Astrocyte (in vitro differentiated cells and primary cell): ENCODE data around the gene BMF. TPM values are rescaled to one million over a fixed set of nuclear protein-coding genes. Genes with fewer than 3 reads are reported as not detected.
"Not testable (repeated sequence)": the region's sequence is repeated elsewhere in the genome, so short reads cannot be mapped to it uniquely, and the experiment has no call there.

Experiments used
- DNase-seq: peaks from one replicate; pipeline ENCODE4 v3.0.0-alpha.2; 2010; ENCODE audit warnings: low read depth
- FAIRE-seq: peaks from 2 replicates; lab custom pipeline; 2011; peaks lifted over from hg19 to GRCh38; lab: Jason Lieb, UNC
- H2AFZ ChIP-seq: 2 replicates; pipeline ENCODE4 v1.6.0; 2012; ENCODE audit warnings: low read depth, low read length, inconsistent platforms
- H3K27ac ChIP-seq: 2 replicates; pipeline ENCODE4 v1.5.1; 2011; ENCODE audit warnings: low read depth, low read length, inconsistent platforms
- H3K27me3 ChIP-seq: 2 replicates; pipeline ENCODE4 v1.6.0; 2011; ENCODE audit warnings: low read length, inconsistent platforms; ENCODE audit not compliant: insufficient read depth
- H3K36me3 ChIP-seq: 2 replicates; pipeline ENCODE4 v1.5.1; 2011; ENCODE audit warnings: low read length, inconsistent platforms; ENCODE audit not compliant: insufficient read depth
- H3K4me1 ChIP-seq: 2 replicates; pipeline ENCODE4 v1.5.1; 2011; ENCODE audit warnings: low read length, inconsistent platforms; ENCODE audit not compliant: insufficient read depth
- H3K4me2 ChIP-seq: 2 replicates; pipeline ENCODE4 v1.6.0; 2012; ENCODE audit warnings: low read length, inconsistent platforms
- H3K4me3 ChIP-seq: 2 replicates; pipeline ENCODE4 v1.5.1; 2011; ENCODE audit warnings: low read depth, mild to moderate bottlenecking, low read length, inconsistent platforms; ENCODE audit not compliant: insufficient read depth
- H3K79me2 ChIP-seq: 2 replicates; pipeline ENCODE4 v1.6.0; 2012; ENCODE audit warnings: mild to moderate bottlenecking, low read length, inconsistent platforms; ENCODE audit not compliant: insufficient read depth
- H3K9ac ChIP-seq: 2 replicates; pipeline ENCODE4 v1.6.0; 2012; ENCODE audit warnings: mild to moderate bottlenecking, low read length, inconsistent platforms
- H3K9me3 ChIP-seq: 2 replicates; pipeline ENCODE4 v1.5.1; 2012; ENCODE audit warnings: low read depth, mild to moderate bottlenecking, low read length, inconsistent platforms; ENCODE audit not compliant: insufficient read depth
- H4K20me1 ChIP-seq: 2 replicates; pipeline ENCODE4 v1.6.0; 2012; ENCODE audit warnings: low read length, inconsistent platforms; ENCODE audit not compliant: insufficient read depth
- H3K27ac Mint-ChIP-seq: one replicate; pipeline ENCODE4 v1.8.0; 2021; ENCODE audit warnings: mild to moderate bottlenecking, mixed read lengths; ENCODE audit not compliant: unreplicated experiment
- H3K27me3 Mint-ChIP-seq: one replicate; pipeline ENCODE4 v1.8.0; 2021; ENCODE audit warnings: low read depth, mixed read lengths; ENCODE audit not compliant: unreplicated experiment
- H3K36me3 Mint-ChIP-seq: one replicate; pipeline ENCODE4 v1.8.0; 2021; ENCODE audit warnings: low read depth, mixed read lengths; ENCODE audit not compliant: unreplicated experiment
- H3K4me1 Mint-ChIP-seq: one replicate; pipeline ENCODE4 v1.8.0; 2021; ENCODE audit warnings: low read depth, mixed read lengths; ENCODE audit not compliant: unreplicated experiment
- H3K4me3 Mint-ChIP-seq: one replicate; pipeline ENCODE4 v1.8.0; 2021; ENCODE audit warnings: mild to moderate bottlenecking, moderate library complexity, mixed read lengths; ENCODE audit not compliant: unreplicated experiment
- H3K9me3 Mint-ChIP-seq: one replicate; pipeline ENCODE4 v1.8.0; 2021; ENCODE audit warnings: mild to moderate bottlenecking, mixed read lengths; ENCODE audit not compliant: unreplicated experiment
- CTCF ChIP-seq: IDR thresholded peaks from 2 replicates; pipeline ENCODE4 v1.5.1; 2011; ENCODE audit warnings: low read depth, mild to moderate bottlenecking, inconsistent platforms, low read length, moderate library complexity; ENCODE audit not compliant: insufficient read depth
- EZH2 ChIP-seq: IDR thresholded peaks from 2 replicates; pipeline ENCODE4 v1.6.1; 2012; ENCODE audit warnings: mild to moderate bottlenecking, low read length, inconsistent platforms; ENCODE audit not compliant: insufficient read depth
- total RNA-seq: library from RNA; stranded (reverse); gene quantifications from 2 replicates; pipeline ENCODE4 v1.2.1, GENCODE V29; 2021

The BMF gene
- total RNA-seq, 1 donor from 2014 or later = 31.8 TPM

GRCh38 chr15:40146037-40146436 is 37.4 kb upstream of the BMF start:
- Mint-ChIP-seq H3K27ac (peak overlapping the region; percentile 43), H3K4me3 (no peak overlapping the region), H3K9me3 (no peaks in the 10 kb centered on the region), H3K36me3 (no peaks in the 10 kb centered on the region), H3K4me1 (peaks cover 16% of the 10 kb centered on the region), H3K27me3 (peaks cover 4% of the 10 kb centered on the region)
- H3K4me2 ChIP-seq = no peak overlapping the region
- DNase-seq = peak; percentile 39
- H3K9ac ChIP-seq = no peak overlapping the region
- no peaks in the 10 kb centered on the region for H3K27me3 ChIP-seq
- peaks cover 16% of the 10 kb centered on the region for H3K4me1 ChIP-seq
- H3K9me3 ChIP-seq = no peaks in the 10 kb centered on the region
- no peak for FAIRE-seq
- no peak overlapping the region for H3K27ac ChIP-seq
- no peak overlapping the region for H3K4me3 ChIP-seq
- no peaks in the 10 kb centered on the region for H3K36me3 ChIP-seq
- TF ChIP-seq CTCF (no peak), EZH2 (no peak)
- H2AFZ ChIP-seq = no peak overlapping the region
- H4K20me1 ChIP-seq = no peaks in the 10 kb centered on the region
- no peaks in the 10 kb centered on the region for H3K79me2 ChIP-seq

GRCh38 chr15:40142428-40142827 is 33.7 kb upstream of the BMF start:
- no peak for FAIRE-seq
- peaks cover 4% of the 10 kb centered on the region for H3K27me3 Mint-ChIP-seq

GRCh38 chr15:40138201-40138570 is 29.5 kb upstream of the BMF start:
- not testable (repeated sequence) for H3K36me3 ChIP-seq, H3K4me1 ChIP-seq, H3K27ac ChIP-seq, H3K27me3 ChIP-seq, H3K79me2 ChIP-seq, DNase-seq, H3K4me2 ChIP-seq, H3K4me3 ChIP-seq, H3K4me3 Mint-ChIP-seq, H3K9ac ChIP-seq, H3K9me3 ChIP-seq, H2AFZ ChIP-seq, H3K36me3 Mint-ChIP-seq, H3K27me3 Mint-ChIP-seq, H4K20me1 ChIP-seq, H3K9me3 Mint-ChIP-seq, H3K27ac Mint-ChIP-seq, FAIRE-seq
- peaks cover 12% of the 10 kb centered on the region for H3K4me1 Mint-ChIP-seq

More at GRCh38 chr15:40142428-40142827, 33.7 kb upstream of the BMF start:
- no peaks in the 10 kb centered on the region for H3K79me2 ChIP-seq
- Mint-ChIP-seq H3K4me1 (peaks cover 9% of the 10 kb centered on the region), H3K9me3 (no peaks in the 10 kb centered on the region), H3K27ac (no peak overlapping the region), H3K36me3 (no peaks in the 10 kb centered on the region), H3K4me3 (no peak overlapping the region)
- no peaks in the 10 kb centered on the region for H4K20me1 ChIP-seq
- TF ChIP-seq EZH2 (no peak), CTCF (no peak)
- no peak overlapping the region for H3K4me3 ChIP-seq
- no peak overlapping the region for H2AFZ ChIP-seq
- no peak overlapping the region for H3K27ac ChIP-seq
- no peaks in the 10 kb centered on the region for H3K36me3 ChIP-seq
- H3K4me2 ChIP-seq = no peak overlapping the region
- no peak overlapping the region for H3K9ac ChIP-seq
- no peaks in the 10 kb centered on the region for H3K27me3 ChIP-seq
- no peak for DNase-seq
- peaks cover 6% of the 10 kb centered on the region for H3K4me1 ChIP-seq
- no peaks in the 10 kb centered on the region for H3K9me3 ChIP-seq
